ENCODE data around the gene RAMP2.
"Not testable (repeated sequence)": the region's sequence is repeated elsewhere in the genome, so short reads cannot be mapped to it uniquely, and the experiment has no call there.

- not testable (repeated sequence) for TF ChIP-seq CTCF, POLR2A (IDR thresholded peaks at IDR 0.05)
These were observed 7.0 kb downstream of the RAMP2 start for GRCh38 chr17:42768006-42768405.
